ENCODE results near the gene CHDH. TPM values are rescaled to one million over a fixed set of nuclear protein-coding genes. Genes with fewer than 3 reads are reported as not detected.
A peak's percentile ranks its signal among the peaks of the same experiment; 100 is the strongest.

CHDH gene
- total and polyA plus RNA-seq, 10 donors = 0.19 to 4.9 (median 0.62) TPM

GRCh38 chr3:53815067-53815466, 31.2 kb downstream of the CHDH start:
- 78 to 96% (median 94%) methylated on average over 4 of the region's 4 CpGs for WGBS, 5 donors
- no peak for DNase-seq
- TF ChIP-seq POLR2A (IDR thresholded peaks at IDR 0.05) (no peak), POLR2AphosphoS5 (IDR thresholded peaks at IDR 0.05) (no peak)
- TF ChIP-seq, protein P1, sequence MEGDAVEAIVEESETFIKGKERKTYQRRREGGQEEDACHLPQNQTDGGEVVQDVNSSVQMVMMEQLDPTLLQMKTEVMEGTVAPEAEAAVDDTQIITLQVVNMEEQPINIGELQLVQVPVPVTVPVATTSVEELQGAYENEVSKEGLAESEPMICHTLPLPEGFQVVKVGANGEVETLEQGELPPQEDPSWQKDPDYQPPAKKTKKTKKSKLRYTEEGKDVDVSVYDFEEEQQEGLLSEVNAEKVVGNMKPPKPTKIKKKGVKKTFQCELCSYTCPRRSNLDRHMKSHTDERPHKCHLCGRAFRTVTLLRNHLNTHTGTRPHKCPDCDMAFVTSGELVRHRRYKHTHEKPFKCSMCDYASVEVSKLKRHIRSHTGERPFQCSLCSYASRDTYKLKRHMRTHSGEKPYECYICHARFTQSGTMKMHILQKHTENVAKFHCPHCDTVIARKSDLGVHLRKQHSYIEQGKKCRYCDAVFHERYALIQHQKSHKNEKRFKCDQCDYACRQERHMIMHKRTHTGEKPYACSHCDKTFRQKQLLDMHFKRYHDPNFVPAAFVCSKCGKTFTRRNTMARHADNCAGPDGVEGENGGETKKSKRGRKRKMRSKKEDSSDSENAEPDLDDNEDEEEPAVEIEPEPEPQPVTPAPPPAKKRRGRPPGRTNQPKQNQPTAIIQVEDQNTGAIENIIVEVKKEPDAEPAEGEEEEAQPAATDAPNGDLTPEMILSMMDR (IDR thresholded peaks at IDR 0.05 in 8 of 11, conservative IDR thresholded peaks at IDR 0.05 in 3 of 11) = no peak

DNA sequence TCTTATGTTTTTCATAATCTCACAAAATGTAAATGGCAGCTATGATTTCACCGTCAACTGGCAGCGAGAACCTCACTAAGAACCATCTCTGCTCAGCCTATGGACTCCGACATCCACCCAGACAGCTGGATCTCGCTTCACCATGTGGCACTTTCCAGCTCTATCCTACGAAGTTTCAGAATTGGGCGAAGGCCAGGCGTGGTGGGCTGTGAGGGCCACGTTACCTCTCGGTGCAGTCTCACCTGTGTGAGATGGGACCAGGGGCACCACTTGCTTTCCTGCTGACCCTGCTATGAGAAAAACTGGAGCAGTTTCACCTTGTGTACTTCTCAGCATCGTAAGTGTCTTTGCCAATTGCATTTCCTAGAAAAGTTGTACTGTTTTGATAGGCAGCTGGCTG, 32.3 kb downstream of the CHDH start:
- H3K9me3 ChIP-seq = no peaks in the 10 kb centered on the region
- no peaks in the 10 kb centered on the region for H3K4me1 ChIP-seq
- H3K36me3 ChIP-seq = peaks cover 0 to 58% (median 0%) of the 10 kb centered on the region in 6 donors
- no peak overlapping the region for H3K27ac ChIP-seq
- intact Hi-C loops (cut with DNase I; ENCODE audit: low total_unique reads) = no loop called here
- WGBS, 5 donors = 85 to 94% (median 89%) methylated on average over 10 of the region's 10 CpGs
- H3K4me3 ChIP-seq = no peak overlapping the region
- TF ChIP-seq, protein P1 (IDR thresholded peaks at IDR 0.05 in 8 of 11, conservative IDR thresholded peaks at IDR 0.05 in 3 of 11) = no peak
- TF ChIP-seq POLR2A (IDR thresholded peaks at IDR 0.05) = no peak
- no peak for TF ChIP-seq POLR2AphosphoS5 (IDR thresholded peaks at IDR 0.05)
- DNase-seq = no peak
- peaks cover 0 to 19% (median 0%) of the 10 kb centered on the region in 7 donors for H3K27me3 ChIP-seq (replicated peaks in 1 of 7)

More at GRCh38 chr3:53815067-53815466, 31.2 kb downstream of the CHDH start:
- intact Hi-C loops (cut with DNase I; ENCODE audit: low total_unique reads) = no loop called here
- peaks cover 0 to 26% (median 0%) of the 10 kb centered on the region in 7 donors for H3K27me3 ChIP-seq (replicated peaks in 1 of 7)
- no peak overlapping the region for H3K27ac ChIP-seq
- H3K36me3 ChIP-seq = peaks cover 0 to 63% (median 0%) of the 10 kb centered on the region in 6 donors
- H3K4me3 ChIP-seq = no peak overlapping the region
- H3K9me3 ChIP-seq = no peaks in the 10 kb centered on the region
- no peaks in the 10 kb centered on the region for H3K4me1 ChIP-seq

DNA sequence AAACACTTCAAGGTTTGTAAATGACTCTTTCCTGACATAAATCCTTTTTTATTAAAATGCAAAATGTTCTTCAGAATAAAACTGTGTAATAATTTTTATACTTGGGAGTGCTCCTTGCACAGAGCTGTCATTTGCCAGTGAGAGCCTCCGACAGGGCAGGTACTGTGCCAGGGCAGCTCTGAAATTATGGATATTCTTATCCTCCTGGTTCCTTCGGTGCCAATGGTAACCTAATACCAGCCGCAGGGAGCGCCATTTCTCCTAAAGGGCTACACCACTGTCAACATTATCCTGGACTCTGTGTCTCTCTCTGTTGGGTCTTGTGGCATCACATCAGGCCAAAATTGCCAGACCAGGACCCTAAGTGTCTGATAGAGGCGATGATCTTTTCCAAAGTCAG, 33.0 kb downstream of the CHDH start:
- H3K4me1 ChIP-seq = no peaks in the 10 kb centered on the region
- intact Hi-C loops (cut with DNase I; ENCODE audit: low total_unique reads) = no loop called here
- TF ChIP-seq POLR2AphosphoS5 (IDR thresholded peaks at IDR 0.05) (no peak), POLR2A (IDR thresholded peaks at IDR 0.05) (no peak)
- TF ChIP-seq, protein P1 (IDR thresholded peaks at IDR 0.05 in 8 of 11, conservative IDR thresholded peaks at IDR 0.05 in 3 of 11) = no peak
- no peak overlapping the region for H3K27ac ChIP-seq
- peaks cover 0 to 58% (median 0%) of the 10 kb centered on the region in 6 donors for H3K36me3 ChIP-seq
- peaks cover 0 to 12% (median 0%) of the 10 kb centered on the region in 7 donors for H3K27me3 ChIP-seq (replicated peaks in 1 of 7)
- 92 to 99% (median 94%) methylated on average over 5 of the region's 5 CpGs for WGBS, 5 donors
- no peak for DNase-seq
- no peak overlapping the region for H3K4me3 ChIP-seq
- no peaks in the 10 kb centered on the region for H3K9me3 ChIP-seq

DNA sequence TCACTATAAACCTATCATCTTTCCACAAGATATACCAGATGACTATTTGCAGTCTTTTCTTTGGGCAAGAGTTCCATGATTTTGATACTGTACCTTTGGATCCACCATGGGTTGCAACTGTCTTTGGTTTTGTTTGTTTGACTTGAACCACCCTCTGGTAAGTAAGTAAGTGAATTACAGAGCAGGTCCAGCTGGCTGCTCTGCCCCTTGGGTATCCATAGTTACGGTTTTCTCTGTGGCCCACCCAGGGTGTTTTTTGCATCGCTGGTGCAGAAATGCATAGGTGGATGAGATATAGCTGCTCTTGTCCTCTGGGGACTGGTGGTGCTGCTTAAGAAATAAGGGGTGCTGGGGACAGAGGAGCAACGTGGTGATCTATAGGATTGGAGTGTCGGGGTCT, 33.8 kb downstream of the CHDH start:
- no peak for DNase-seq
- H3K27me3 ChIP-seq (replicated peaks in 1 of 7) = peaks cover 0 to 4% (median 0%) of the 10 kb centered on the region in 7 donors
- H3K4me1 ChIP-seq = no peaks in the 10 kb centered on the region
- H3K36me3 ChIP-seq = peaks cover 0 to 52% (median 0%) of the 10 kb centered on the region in 6 donors
- no peak overlapping the region for H3K4me3 ChIP-seq
- TF ChIP-seq POLR2AphosphoS5 (IDR thresholded peaks at IDR 0.05) = no peak
- TF ChIP-seq, protein P1 (IDR thresholded peaks at IDR 0.05 in 8 of 11, conservative IDR thresholded peaks at IDR 0.05 in 3 of 11) = peak in 1 of 11 experiments; percentile 10
- intact Hi-C loops (cut with DNase I; ENCODE audit: low total_unique reads) = no loop called here
- H3K9me3 ChIP-seq = no peaks in the 10 kb centered on the region
- H3K27ac ChIP-seq = no peak overlapping the region
- 72 to 79% (median 77%) methylated on average over 4 of the region's 4 CpGs for WGBS, 5 donors
